Upper lobe of left lung (tissue), 6 donors: ENCODE data around the gene SNX2. TPM values are rescaled to one million over a fixed set of nuclear protein-coding genes. Genes with fewer than 3 reads are reported as not detected.

Experiments
- ATAC-seq, 2 donors: fragments of 200-7000 bp; cut with Tn5 transposase; one replicate each; pipeline ENCODE4 v1.9.1; 2022; ENCODE audit warnings: mild to moderate bottlenecking in 2 of 2, moderate library complexity in 2 of 2; ENCODE audit not compliant: low FRiP score in 2 of 2
- DNase-seq, 2 donors: peaks; one replicate each; pipeline ENCODE4 v3.0.0-alpha.2; 2019 to 2020
- H3K27ac ChIP-seq, 4 donors: fragments of 200-600 bp; sonication (generic); one replicate each; pipeline ENCODE4 v1.5.1; 2016 to 2019
- H3K27me3 ChIP-seq, 4 donors: fragments of 200-600 bp; sonication (generic); one replicate each; pipeline ENCODE4 v1.5.1; 2017 to 2019
- H3K36me3 ChIP-seq, 4 donors: fragments of 200-600 bp; sonication (generic); one replicate each; pipeline ENCODE4 v1.5.1; 2016 to 2019
- H3K4me1 ChIP-seq, 4 donors: fragments of 200-600 bp; sonication (generic); one replicate each; pipeline ENCODE4 v1.5.1; 2018 to 2019
- H3K4me3 ChIP-seq, 4 donors: fragments of 200-600 bp; sonication (generic); one replicate each; pipeline ENCODE4 v1.5.1; 2017 to 2019; ENCODE audit warnings: mild to moderate bottlenecking in 2 of 4, moderate library complexity in 1 of 4
- H3K9me3 ChIP-seq, 4 donors: fragments of 200-600 bp; sonication (generic); one replicate each; pipeline ENCODE4 v1.5.1; 2018 to 2019
- EP300 ChIP-seq, 4 donors: sonication (generic); formaldehyde crosslinking; IDR thresholded peaks; one replicate each; pipeline ENCODE4 v1.5.1; 2017; ENCODE audit warnings: antibody characterized with exemption in 4 of 4, control low read depth in 2 of 4
- POLR2A ChIP-seq, 4 donors: fragments of 450-650 bp; IDR thresholded peaks; one replicate each; pipeline ENCODE4 v1.5.1; 2016 to 2017; ENCODE audit warnings: antibody characterized with exemption in 4 of 4, mild to moderate bottlenecking in 2 of 4
- POLR2AphosphoS5 ChIP-seq, 2 donors: sonication (generic); formaldehyde crosslinking; IDR thresholded peaks; one replicate each; pipeline ENCODE4 v1.5.1; 2017; ENCODE audit warnings: antibody characterized with exemption in 2 of 2
- WGBS, 2 donors: methylation state at CpG; one replicate each; pipeline ENCODE4 v1.1.5; 2017 to 2018; 5-methylcytosine and 5-hydroxymethylcytosine counted together
- total RNA-seq, 6 donors: library from RNA; depleted of rRNA in 4 of 6; stranded (reverse); fragments of >200 nt in 4 of 6; gene quantifications; one replicate each; pipeline versions ENCODE4 v1.1.0 to v1.2.1, GENCODE V29; 2016 to 2021
- TF ChIP-seq, protein P1 (sequence below), 6 experiments: fragments of 450-650 bp in 4 of 6; fragments of 200-600 bp in 2 of 6; sonication (generic) in 2 of 6; IDR thresholded peaks; one replicate each; pipeline ENCODE4 v1.5.1; 2016 to 2019; ENCODE audit warnings: antibody characterized with exemption in 6 of 6
- donor health status: DM: no; HTN: no; CAD: no; lungs with moderate emphysema.
- donor health status: DM: no; HTN: yes; CAD: no; lungs with severe emphysema.

SNX2 gene
- total RNA-seq, 6 donors from 2014 or later = 48.4 to 105 (median 93.3) TPM

DNA sequence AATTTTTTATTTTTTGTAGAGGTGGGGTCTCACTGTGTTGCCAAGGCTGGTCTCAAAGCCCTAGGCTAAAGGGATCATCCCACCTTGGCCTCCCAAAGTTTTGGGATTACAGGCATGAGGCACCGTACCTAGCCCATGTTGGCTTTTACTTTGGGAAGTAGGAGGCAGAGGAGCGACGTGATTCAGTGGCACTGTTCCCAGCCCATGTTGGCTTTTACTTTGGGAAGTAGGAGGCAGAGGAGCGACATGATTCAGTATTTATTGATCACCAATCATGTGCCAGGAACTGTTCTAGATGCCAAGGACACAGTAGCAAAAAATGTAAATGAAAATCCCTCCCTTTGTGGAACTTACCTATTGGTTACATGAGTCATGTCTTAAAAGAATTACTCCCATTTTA, 88.8 kb downstream of the SNX2 start:
- no peaks in the 10 kb centered on the region for H3K27me3 ChIP-seq
- H3K4me1 ChIP-seq = no peaks in the 10 kb centered on the region
- no peak overlapping the region for H3K4me3 ChIP-seq
- no peaks in the 10 kb centered on the region for H3K9me3 ChIP-seq
- no peak for TF ChIP-seq POLR2A (IDR thresholded peaks at IDR 0.05)
- TF ChIP-seq, protein P1, sequence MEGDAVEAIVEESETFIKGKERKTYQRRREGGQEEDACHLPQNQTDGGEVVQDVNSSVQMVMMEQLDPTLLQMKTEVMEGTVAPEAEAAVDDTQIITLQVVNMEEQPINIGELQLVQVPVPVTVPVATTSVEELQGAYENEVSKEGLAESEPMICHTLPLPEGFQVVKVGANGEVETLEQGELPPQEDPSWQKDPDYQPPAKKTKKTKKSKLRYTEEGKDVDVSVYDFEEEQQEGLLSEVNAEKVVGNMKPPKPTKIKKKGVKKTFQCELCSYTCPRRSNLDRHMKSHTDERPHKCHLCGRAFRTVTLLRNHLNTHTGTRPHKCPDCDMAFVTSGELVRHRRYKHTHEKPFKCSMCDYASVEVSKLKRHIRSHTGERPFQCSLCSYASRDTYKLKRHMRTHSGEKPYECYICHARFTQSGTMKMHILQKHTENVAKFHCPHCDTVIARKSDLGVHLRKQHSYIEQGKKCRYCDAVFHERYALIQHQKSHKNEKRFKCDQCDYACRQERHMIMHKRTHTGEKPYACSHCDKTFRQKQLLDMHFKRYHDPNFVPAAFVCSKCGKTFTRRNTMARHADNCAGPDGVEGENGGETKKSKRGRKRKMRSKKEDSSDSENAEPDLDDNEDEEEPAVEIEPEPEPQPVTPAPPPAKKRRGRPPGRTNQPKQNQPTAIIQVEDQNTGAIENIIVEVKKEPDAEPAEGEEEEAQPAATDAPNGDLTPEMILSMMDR (IDR thresholded peaks at IDR 0.05) = no peak
- TF ChIP-seq EP300 (IDR thresholded peaks at IDR 0.05) = no peak
- no peak for TF ChIP-seq POLR2AphosphoS5 (IDR thresholded peaks at IDR 0.05)
- H3K36me3 ChIP-seq = peaks cover 0 to 7% (median 0%) of the 10 kb centered on the region in 4 donors
- DNase-seq = no peak
- 94 to 97% methylated on average over 4 of the region's 4 CpGs for WGBS, 2 donors
- no peak overlapping the region for H3K27ac ChIP-seq
- no peak for ATAC-seq

DNA sequence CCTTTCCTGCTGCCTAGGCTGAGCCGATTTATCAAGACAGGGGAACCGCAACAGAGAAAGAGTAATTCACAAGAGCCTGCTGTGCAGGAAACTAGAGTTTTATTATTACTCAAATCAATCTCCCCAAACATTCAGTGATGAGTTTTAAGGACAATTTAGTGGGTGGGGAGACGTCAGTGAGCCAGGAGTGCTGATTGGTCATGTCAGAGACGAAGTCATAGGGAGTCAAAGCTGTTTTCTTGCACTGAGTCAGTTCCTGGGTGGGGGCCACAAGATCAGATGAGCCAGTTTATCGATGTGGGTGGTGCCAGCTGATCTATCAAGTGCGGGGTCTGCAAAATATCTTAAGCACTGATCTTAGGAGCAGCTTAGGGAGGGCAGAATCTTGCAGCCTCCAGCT, 89.5 kb downstream of the SNX2 start:
- Histone ChIP-seq H3K9me3 (no peaks in the 10 kb centered on the region), H3K36me3 (peaks cover 0 to 7% (median 0%) of the 10 kb centered on the region in 4 donors), H3K4me1 (no peaks in the 10 kb centered on the region), H3K27ac (no peak overlapping the region), H3K4me3 (no peak overlapping the region), H3K27me3 (no peaks in the 10 kb centered on the region)
- 90 to 92% methylated on average over 6 of the region's 6 CpGs for WGBS, 2 donors
- TF ChIP-seq EP300 (IDR thresholded peaks at IDR 0.05) (no peak), POLR2AphosphoS5 (IDR thresholded peaks at IDR 0.05) (no peak), POLR2A (IDR thresholded peaks at IDR 0.05) (no peak)
- TF ChIP-seq, protein P1 (IDR thresholded peaks at IDR 0.05) = no peak
- DNase-seq (no peak), ATAC-seq (no peak)

DNA sequence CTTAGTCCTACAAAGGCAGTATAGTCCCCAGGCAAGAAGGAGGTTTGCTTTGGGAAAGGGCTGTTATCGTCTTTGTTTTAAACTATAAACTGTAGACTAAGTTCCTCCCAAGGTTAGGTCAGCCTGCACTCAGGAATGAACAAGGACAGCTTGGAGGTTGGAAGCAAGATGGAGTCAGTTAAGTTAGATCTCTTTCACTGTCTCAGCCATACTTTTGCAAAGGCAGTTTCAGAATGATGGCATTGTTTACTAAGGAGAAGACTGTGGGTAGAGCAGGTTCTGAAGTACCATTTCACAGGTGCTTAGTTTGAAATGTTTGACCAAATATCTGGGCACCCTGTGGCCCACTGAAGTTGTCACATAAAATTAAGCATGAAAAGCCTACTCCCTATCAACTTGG, 90.0 kb downstream of the SNX2 start:
- Histone ChIP-seq H3K9me3 (no peaks in the 10 kb centered on the region), H3K27ac (no peak overlapping the region), H3K36me3 (peaks cover 0 to 7% (median 0%) of the 10 kb centered on the region in 4 donors), H3K4me1 (no peaks in the 10 kb centered on the region), H3K4me3 (no peak overlapping the region), H3K27me3 (no peaks in the 10 kb centered on the region)
- DNase-seq (no peak), ATAC-seq (no peak)
- WGBS, 2 donors = 83 to 100% methylated on average over 1 of the region's 1 CpG
- TF ChIP-seq POLR2AphosphoS5 (IDR thresholded peaks at IDR 0.05) (no peak), EP300 (IDR thresholded peaks at IDR 0.05) (no peak), POLR2A (IDR thresholded peaks at IDR 0.05) (no peak)
- TF ChIP-seq, protein P1 (IDR thresholded peaks at IDR 0.05) = no peak

DNA sequence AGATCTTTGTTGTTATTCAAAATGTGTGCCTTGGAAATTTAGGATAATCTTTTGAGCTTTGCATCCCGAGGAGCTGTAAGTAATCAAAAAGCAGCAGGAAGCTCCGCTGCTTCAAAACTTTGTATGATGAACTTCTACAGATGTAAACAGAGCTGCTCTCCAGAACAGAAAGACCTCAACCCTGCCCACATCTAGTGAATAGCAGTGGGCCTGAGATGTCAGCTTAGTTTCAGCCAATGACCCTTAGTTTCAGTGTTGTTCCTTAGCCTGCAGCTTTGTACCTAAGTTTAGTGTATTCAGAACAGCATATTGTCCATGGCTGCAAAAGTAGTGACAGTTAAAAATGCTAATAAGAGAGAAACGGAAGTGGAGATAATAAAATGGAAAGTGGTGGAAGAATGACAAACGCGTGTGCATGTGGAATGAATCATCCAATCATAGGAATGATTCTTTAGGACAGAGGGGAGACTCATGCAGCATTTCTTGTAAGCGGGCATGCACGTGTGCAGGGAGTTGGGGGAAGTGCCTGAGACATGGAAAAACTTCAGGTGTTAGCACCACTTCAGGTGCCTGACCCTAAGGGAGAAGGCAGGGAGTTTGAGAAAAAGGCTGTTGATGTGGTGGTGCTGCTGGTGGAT, 95.5 kb downstream of the SNX2 start:
- DNase-seq (no peak), ATAC-seq (no peak)
- TF ChIP-seq POLR2AphosphoS5 (IDR thresholded peaks at IDR 0.05) = no peak
- no peak for TF ChIP-seq POLR2A (IDR thresholded peaks at IDR 0.05)
- TF ChIP-seq, protein P1 (IDR thresholded peaks at IDR 0.05) = no peak
- TF ChIP-seq EP300 (IDR thresholded peaks at IDR 0.05) = no peak
- Histone ChIP-seq H3K4me1 (peaks cover 4 to 18% (median 5%) of the 10 kb centered on the region in 4 donors), H3K9me3 (no peaks in the 10 kb centered on the region), H3K27me3 (no peaks in the 10 kb centered on the region), H3K4me3 (no peak overlapping the region), H3K36me3 (peaks cover 0 to 7% (median 0%) of the 10 kb centered on the region in 4 donors), H3K27ac (no peak overlapping the region)
- WGBS, 2 donors = 79 to 88% methylated on average over 7 of the region's 7 CpGs

DNA sequence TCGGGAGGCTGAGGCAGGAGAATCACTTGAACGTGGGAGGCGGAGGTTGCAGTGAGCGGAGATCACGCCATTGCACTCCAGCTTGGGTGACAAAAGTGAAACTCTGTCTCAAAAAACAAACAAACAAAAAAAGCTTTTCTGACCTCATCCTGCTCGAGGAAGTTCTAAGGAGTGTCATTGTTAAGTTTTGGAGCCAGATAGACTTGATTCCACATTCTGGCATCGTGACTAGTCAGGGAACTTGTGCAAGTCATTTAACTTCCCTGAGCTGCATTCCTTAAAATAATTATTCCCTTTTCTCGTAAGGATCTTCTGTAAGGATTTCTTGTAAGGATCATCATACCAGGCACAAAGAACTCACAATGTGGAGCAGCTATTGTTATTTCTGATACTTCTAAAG, 96.8 kb downstream of the SNX2 start:
- Histone ChIP-seq H3K9me3 (no peaks in the 10 kb centered on the region), H3K4me3 (no peak overlapping the region), H3K27me3 (no peaks in the 10 kb centered on the region), H3K27ac (no peak overlapping the region), H3K36me3 (peaks cover 0 to 4% (median 0%) of the 10 kb centered on the region in 4 donors), H3K4me1 (peaks cover 4 to 18% (median 5%) of the 10 kb centered on the region in 4 donors)
- TF ChIP-seq, protein P1 (IDR thresholded peaks at IDR 0.05) = no peak
- TF ChIP-seq EP300 (IDR thresholded peaks at IDR 0.05) (no peak), POLR2AphosphoS5 (IDR thresholded peaks at IDR 0.05) (no peak), POLR2A (IDR thresholded peaks at IDR 0.05) (no peak)
- 88 to 90% methylated on average over 8 of the region's 8 CpGs for WGBS, 2 donors
- DNase-seq = no peak
- ATAC-seq = no peak
